GM18951 (cell line): ENCODE measurements around the gene KNTC1.

Experiments
- POLR2A ChIP-seq: IDR thresholded peaks from 4 replicates; pipeline ENCODE4 v1.6.1; 2011; ENCODE audit warnings: mild to moderate bottlenecking; ENCODE audit not compliant: insufficient read length, insufficient read depth; ENCODE audit errors: extremely low read depth
- in situ Hi-C: fragments of 300-500 bp; cut with MboI; formaldehyde crosslinking; loops from one replicate; pipeline ENCODE4 v1.12.0; 2022; ENCODE audit warnings: low sequenced_read_pairs, mixed read lengths, inconsistent platforms; ENCODE audit not compliant: unreplicated experiment

Gene KNTC1

DNA sequence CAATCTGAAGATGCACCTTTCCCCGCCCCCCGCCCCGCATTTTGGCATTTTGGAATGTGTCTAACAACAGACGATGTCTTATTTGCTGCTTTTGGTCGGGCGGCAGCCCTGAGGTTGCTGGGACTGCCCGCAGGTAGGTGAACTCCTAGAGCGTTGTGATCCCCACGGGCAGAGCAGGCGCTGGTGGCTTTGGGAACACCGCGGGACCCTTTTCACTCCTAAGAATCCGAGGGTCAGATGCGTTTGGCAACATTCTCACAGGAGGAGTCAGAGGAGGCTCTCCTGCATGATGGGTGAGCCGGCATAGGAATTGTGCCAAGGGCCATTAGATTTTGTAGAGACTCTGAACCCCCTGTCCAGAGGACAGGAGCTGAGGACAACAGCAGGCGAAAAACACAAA lies 134.2 kb downstream of the KNTC1 start:
- in situ Hi-C loops = no loop called here
- TF ChIP-seq POLR2A = no peak

DNA sequence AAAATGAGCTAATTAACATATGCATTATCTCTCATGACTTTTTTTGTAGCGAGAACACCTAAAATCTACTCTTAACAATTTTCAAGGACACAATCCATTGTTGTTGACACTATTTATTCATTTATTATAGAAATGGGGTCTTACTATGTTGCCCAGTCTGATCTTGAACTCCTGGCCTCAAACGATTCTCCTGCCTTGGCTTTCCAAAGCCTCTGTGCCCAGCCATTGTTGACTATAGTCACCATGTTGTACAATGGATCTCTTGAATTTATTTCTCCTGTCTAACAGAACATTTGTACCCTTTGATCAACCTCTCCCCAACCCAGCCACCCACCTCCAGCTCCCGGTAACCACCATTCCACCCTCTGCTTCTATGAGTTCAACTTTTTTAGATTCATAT lies 134.9 kb downstream of the KNTC1 start:
- in situ Hi-C loops = no loop called here
- TF ChIP-seq POLR2A = no peak

GRCh38 chr12:122665349-122665748 lies 138.3 kb downstream of the KNTC1 start:
- in situ Hi-C loops = no loop called here
- TF ChIP-seq POLR2A = no peak

- no peak for TF ChIP-seq POLR2A
- in situ Hi-C loops = no loop called here
These were observed 138.7 kb downstream of the KNTC1 start for GRCh38 chr12:122665759-122666158.

DNA sequence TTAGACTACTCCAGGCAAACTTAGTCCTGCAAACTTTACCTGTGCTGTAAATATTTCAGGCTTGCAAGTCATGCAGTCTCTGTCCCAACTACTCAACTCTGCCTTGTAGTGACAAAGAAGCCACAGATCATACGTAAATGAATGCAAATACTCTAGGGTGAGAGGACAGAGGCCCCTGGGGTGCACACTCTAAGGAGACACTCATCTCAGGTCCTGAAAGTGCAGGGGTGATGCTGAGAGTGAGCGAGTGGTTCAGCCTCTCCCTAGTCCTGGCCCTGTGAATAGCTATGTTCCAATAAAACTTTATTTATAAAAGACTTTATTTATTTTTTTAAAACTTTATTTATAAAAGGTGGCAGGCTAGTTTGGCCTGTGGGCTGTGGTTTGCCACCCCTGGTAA lies 141.2 kb downstream of the KNTC1 start:
- in situ Hi-C loops = no loop called here

GRCh38 chr12:122669397-122670070 lies 142.5 kb downstream of the KNTC1 start:
- in situ Hi-C loops = no loop called here
- TF ChIP-seq POLR2A = no peak

More for the DNA sequence above, 141.2 kb downstream of the KNTC1 start:
- TF ChIP-seq POLR2A = no peak

DNA sequence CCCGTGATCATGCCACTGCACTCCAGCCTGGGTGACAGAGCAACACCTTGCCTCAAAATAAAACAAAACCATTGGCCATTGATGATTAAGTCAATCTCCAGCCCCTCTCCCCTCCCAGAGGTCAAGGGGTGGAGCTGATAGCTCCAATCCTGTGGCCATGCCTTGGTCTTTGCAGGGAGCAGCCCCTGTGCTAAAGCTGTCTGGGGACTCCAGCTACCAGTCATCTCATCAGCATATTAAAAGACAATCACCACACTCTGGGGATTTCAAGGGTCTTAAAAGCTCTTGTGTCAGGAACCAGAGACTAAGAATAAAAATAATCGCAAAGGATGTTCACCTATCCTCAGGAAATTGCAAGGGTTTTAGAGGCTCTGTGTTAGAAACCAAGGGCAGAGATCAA lies 145.5 kb downstream of the KNTC1 start:
- in situ Hi-C loops = no loop called here
- no peak for TF ChIP-seq POLR2A
